ENCODE data around the gene B4GALT2. TPM values are rescaled to one million over a fixed set of nuclear protein-coding genes. Genes with fewer than 3 reads are reported as not detected.

The B4GALT2 gene
- total and polyA plus RNA-seq, 9 of the 15 experiments (the other 6 are each of a cell fraction or from before 2014, with no cell fraction given): 1.3 to 86.8 (median 43.8) TPM

DNA sequence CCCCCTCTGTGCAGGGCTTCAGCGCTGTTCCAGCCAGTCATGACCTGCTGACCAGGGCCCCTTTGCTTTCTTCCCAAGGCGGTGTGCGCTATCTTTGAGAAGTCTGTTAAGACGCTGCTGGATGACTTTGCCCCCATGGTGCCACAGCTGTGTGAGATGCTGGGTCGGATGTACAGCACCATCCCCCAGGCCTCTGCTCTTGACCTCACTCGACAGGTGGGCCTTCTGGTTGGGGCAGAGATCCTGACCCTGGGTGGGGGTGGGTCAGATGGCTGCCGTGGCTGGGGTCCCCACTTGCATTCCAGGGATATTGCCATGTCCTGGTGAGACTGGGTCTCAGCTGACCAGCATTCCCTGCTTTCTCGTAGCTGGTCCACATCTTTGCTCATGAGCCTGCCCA lies 18.2 kb upstream of the B4GALT2 start (continued):
- TF ChIP-seq MTF1 (CRISPR knock-in tag; IDR thresholded peaks at IDR 0.05; ENCODE audit: borderline replicate concordance): no peak
- no peak for TF ChIP-seq ZNF133 (CRISPR knock-in tag; IDR thresholded peaks at IDR 0.05)
- TF ChIP-seq ZNF696 (CRISPR knock-in tag; conservative IDR thresholded peaks at IDR 0.05): no peak
- no peak for TF ChIP-seq FIP1L1 (IDR thresholded peaks at IDR 0.05; ENCODE audit: low read depth, low read length, poor library complexity, severe bottlenecking)

GRCh38 chr1:43961692-43962091 lies 17.3 kb upstream of the B4GALT2 start:
- Histone ChIP-seq H3K79me2 (ENCODE audit: control insufficient read depth, insufficient read depth, low read length) (no peaks in the 10 kb centered on the region), H4K20me1 (replicated peaks; ENCODE audit: control insufficient read depth, insufficient read depth, low read length) (peaks cover 9% of the 10 kb centered on the region; the same call in 1 of the 2 replicates), H3K4me3 (no peak overlapping the region), H3K36me3 (ENCODE audit: control insufficient read depth, insufficient read depth, low read length) (peaks cover 70% of the 10 kb centered on the region), H3K9me1 (ENCODE audit: control insufficient read depth, insufficient read depth, low read length) (no peaks in the 10 kb centered on the region), H3K4me2 (ENCODE audit: insufficient read depth, low read length) (no peak overlapping the region), H3K27me3 (ENCODE audit: control insufficient read depth in 2 of 2, insufficient read depth in 2 of 2, low read length in 2 of 2) (no peaks in the 10 kb centered on the region), H2AFZ (ENCODE audit: low read depth, low read length) (no peak overlapping the region), H3K4me1 (replicated peaks in 1 of 2; ENCODE audit: control insufficient read depth in 2 of 2, insufficient read depth in 2 of 2, low read length in 2 of 2) (peaks cover 16 to 18% of the 10 kb centered on the region in 2 experiments; a peak in 4 of 5 replicates), H3K27ac (ENCODE audit: extremely low read depth, low read depth, low read length) (no peak overlapping the region), H3K9me3 (replicated peaks; ENCODE audit: control insufficient read depth, insufficient read depth, low read depth, low read length) (no peaks in the 10 kb centered on the region), H3K9ac (ENCODE audit: insufficient read depth in 1 of 2, low read depth in 2 of 2, low read length in 2 of 2) (no peak overlapping the region)
- in situ Hi-C loops (cut with MboI): no loop called here
- BruUV-seq (replicated peaks): no TSS peak
- DNase-seq (ENCODE audit: extremely low read depth in 1 of 4, low spot score in 3 of 4): no peak
- ChIA-PET CTCF (ENCODE audit: low intra/inter-chr PET ratio) (no interaction called here), POLR2A (interaction anchor here (0.6 kb wide), 1 partner anchor 9 kb away, joined by 7 read pairs; no protein-coding TSS in a partner anchor)
- intact Hi-C loops (cut with micrococcal nuclease): no loop called here
- no peak for ATAC-seq
- FAIRE-seq: no peak
- no peak for TF ChIP-seq POLR2AphosphoS5 (IDR thresholded peaks at IDR 0.05; ENCODE audit: control insufficient read depth, insufficient read depth, low read depth, low read length)
- WGBS (ENCODE audit: insufficient coverage, low coverage, missing lambda C conversion rate): 57% methylated on average over 3 of the region's 3 CpGs

Data from K562 (cell line).